ENCODE measurements around the gene COL4A6. TPM values are rescaled to one million over a fixed set of nuclear protein-coding genes. Genes with fewer than 3 reads are reported as not detected.

COL4A6 gene
- total and polyA plus RNA-seq, 10 of the 15 experiments (the other 5 are each of a cell fraction or from before 2014, with no cell fraction given), result 0.02 to 0.56 (median 0.05) TPM; not detected in 3

DNA sequence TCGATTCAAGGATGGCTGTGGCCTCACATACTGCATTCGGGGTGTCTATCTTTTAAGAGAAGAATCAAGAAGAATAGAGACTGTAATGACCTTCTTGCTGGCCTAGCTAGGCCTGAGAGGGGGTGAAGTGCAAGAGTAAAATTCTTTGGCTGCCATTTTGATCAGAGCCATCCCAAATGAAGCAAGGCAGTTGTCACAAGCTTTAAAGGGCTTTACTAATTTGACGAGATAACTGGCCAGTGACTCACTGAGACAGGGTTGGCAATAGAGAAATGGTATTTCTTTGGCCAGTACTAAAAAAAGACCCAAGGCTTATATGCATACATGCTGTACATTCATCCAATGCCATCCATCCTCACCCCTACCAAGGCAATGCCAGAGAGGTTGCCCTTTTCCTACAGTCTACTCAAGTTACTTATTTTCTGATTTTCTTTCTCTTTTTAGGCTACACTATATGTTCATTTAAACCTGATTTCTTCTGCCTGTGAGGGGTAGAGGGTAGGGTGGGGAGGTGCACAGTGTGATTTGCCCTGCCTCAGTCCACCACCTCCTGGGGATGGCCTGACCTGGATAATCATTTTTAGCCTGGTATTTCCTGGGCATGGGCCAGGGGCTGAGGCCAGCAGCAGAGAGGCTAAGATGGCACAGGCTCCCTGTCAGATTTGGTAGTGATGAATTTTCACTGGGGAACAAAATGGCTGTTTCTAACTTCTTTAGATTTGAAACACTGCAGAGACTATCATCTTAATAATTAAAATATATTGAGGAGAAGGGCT lies 314.4 kb downstream of the COL4A6 start:
- FAIRE-seq, result no peak
- TF ChIP-seq, protein P1, sequence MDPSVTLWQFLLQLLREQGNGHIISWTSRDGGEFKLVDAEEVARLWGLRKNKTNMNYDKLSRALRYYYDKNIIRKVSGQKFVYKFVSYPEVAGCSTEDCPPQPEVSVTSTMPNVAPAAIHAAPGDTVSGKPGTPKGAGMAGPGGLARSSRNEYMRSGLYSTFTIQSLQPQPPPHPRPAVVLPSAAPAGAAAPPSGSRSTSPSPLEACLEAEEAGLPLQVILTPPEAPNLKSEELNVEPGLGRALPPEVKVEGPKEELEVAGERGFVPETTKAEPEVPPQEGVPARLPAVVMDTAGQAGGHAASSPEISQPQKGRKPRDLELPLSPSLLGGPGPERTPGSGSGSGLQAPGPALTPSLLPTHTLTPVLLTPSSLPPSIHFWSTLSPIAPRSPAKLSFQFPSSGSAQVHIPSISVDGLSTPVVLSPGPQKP (IDR thresholded peaks at IDR 0.05; ENCODE audit: low read depth, low read length), result no peak
- TF ChIP-seq POU2F2 (IDR thresholded peaks at IDR 0.05; ENCODE audit: borderline replicate concordance, low read depth, low read length) (no peak), PML (IDR thresholded peaks at IDR 0.05; ENCODE audit: low read length) (no peak), KAT2A (conservative IDR thresholded peaks at IDR 0.05; ENCODE audit: control insufficient read depth, low read depth, low read length) (no peak), RFX5 (IDR thresholded peaks at IDR 0.05; ENCODE audit: low read depth, low read length) (no peak), TAF1 (IDR thresholded peaks at IDR 0.05; ENCODE audit: borderline replicate concordance, low read depth, low read length) (no peak)
- TF ChIP-seq, protein P2, sequence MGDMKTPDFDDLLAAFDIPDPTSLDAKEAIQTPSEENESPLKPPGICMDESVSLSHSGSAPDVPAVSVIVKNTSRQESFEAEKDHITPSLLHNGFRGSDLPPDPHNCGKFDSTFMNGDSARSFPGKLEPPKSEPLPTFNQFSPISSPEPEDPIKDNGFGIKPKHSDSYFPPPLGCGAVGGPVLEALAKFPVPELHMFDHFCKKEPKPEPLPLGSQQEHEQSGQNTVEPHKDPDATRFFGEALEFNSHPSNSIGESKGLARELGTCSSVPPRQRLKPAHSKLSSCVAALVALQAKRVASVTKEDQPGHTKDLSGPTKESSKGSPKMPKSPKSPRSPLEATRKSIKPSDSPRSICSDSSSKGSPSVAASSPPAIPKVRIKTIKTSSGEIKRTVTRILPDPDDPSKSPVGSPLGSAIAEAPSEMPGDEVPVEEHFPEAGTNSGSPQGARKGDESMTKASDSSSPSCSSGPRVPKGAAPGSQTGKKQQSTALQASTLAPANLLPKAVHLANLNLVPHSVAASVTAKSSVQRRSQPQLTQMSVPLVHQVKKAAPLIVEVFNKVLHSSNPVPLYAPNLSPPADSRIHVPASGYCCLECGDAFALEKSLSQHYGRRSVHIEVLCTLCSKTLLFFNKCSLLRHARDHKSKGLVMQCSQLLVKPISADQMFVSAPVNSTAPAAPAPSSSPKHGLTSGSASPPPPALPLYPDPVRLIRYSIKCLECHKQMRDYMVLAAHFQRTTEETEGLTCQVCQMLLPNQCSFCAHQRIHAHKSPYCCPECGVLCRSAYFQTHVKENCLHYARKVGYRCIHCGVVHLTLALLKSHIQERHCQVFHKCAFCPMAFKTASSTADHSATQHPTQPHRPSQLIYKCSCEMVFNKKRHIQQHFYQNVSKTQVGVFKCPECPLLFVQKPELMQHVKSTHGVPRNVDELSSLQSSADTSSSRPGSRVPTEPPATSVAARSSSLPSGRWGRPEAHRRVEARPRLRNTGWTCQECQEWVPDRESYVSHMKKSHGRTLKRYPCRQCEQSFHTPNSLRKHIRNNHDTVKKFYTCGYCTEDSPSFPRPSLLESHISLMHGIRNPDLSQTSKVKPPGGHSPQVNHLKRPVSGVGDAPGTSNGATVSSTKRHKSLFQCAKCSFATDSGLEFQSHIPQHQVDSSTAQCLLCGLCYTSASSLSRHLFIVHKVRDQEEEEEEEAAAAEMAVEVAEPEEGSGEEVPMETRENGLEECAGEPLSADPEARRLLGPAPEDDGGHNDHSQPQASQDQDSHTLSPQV (IDR thresholded peaks at IDR 0.05), result no peak
- TF ChIP-seq, protein P3, sequence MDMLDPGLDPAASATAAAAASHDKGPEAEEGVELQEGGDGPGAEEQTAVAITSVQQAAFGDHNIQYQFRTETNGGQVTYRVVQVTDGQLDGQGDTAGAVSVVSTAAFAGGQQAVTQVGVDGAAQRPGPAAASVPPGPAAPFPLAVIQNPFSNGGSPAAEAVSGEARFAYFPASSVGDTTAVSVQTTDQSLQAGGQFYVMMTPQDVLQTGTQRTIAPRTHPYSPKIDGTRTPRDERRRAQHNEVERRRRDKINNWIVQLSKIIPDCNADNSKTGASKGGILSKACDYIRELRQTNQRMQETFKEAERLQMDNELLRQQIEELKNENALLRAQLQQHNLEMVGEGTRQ (IDR thresholded peaks at IDR 0.05; ENCODE audit: borderline replicate concordance, low read depth, low read length), result no peak
- TF ChIP-seq, protein P4, sequence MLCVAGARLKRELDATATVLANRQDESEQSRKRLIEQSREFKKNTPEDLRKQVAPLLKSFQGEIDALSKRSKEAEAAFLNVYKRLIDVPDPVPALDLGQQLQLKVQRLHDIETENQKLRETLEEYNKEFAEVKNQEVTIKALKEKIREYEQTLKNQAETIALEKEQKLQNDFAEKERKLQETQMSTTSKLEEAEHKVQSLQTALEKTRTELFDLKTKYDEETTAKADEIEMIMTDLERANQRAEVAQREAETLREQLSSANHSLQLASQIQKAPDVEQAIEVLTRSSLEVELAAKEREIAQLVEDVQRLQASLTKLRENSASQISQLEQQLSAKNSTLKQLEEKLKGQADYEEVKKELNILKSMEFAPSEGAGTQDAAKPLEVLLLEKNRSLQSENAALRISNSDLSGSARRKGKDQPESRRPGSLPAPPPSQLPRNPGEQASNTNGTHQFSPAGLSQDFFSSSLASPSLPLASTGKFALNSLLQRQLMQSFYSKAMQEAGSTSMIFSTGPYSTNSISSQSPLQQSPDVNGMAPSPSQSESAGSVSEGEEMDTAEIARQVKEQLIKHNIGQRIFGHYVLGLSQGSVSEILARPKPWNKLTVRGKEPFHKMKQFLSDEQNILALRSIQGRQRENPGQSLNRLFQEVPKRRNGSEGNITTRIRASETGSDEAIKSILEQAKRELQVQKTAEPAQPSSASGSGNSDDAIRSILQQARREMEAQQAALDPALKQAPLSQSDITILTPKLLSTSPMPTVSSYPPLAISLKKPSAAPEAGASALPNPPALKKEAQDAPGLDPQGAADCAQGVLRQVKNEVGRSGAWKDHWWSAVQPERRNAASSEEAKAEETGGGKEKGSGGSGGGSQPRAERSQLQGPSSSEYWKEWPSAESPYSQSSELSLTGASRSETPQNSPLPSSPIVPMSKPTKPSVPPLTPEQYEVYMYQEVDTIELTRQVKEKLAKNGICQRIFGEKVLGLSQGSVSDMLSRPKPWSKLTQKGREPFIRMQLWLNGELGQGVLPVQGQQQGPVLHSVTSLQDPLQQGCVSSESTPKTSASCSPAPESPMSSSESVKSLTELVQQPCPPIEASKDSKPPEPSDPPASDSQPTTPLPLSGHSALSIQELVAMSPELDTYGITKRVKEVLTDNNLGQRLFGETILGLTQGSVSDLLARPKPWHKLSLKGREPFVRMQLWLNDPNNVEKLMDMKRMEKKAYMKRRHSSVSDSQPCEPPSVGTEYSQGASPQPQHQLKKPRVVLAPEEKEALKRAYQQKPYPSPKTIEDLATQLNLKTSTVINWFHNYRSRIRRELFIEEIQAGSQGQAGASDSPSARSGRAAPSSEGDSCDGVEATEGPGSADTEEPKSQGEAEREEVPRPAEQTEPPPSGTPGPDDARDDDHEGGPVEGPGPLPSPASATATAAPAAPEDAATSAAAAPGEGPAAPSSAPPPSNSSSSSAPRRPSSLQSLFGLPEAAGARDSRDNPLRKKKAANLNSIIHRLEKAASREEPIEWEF (IDR thresholded peaks at IDR 0.05; ENCODE audit: insufficient replicate concordance, low read depth, low read length), result no peak

More for the DNA sequence above, 314.4 kb downstream of the COL4A6 start:
- H3K9me3 ChIP-seq (replicated peaks; ENCODE audit: control insufficient read depth, insufficient read depth, low read length), result no peaks in the 10 kb centered on the region; the same call in 2 of the 3 replicates
- ChIA-PET CTCF (interaction anchor here (0.8 kb wide), 1 partner anchor 20 kb away, joined by 3 read pairs; no protein-coding TSS in a partner anchor), POLR2A (no interaction called here), SMC1A (ENCODE audit: uncharacterized antibody, unreplicated experiment) (no interaction called here), RAD21 (ENCODE audit: unreplicated experiment) (no interaction called here)
- ATAC-seq, result no peak
- intact Hi-C loops (cut with micrococcal nuclease; ENCODE audit: unreplicated experiment), result no loop called here
- no peak overlapping the region for H3K4me3 ChIP-seq
- no peak overlapping the region for H3K9ac ChIP-seq (ENCODE audit: control insufficient read depth, insufficient read depth, low read length)
- BruUV-seq (replicated peaks), result no TSS peak
- no peaks in the 10 kb centered on the region; a peak in 1 of 4 replicates for H3K27me3 ChIP-seq (replicated peaks in 1 of 2; ENCODE audit: control insufficient read depth in 2 of 2, insufficient read depth in 2 of 2, low read length in 1 of 2)
- no peaks in the 10 kb centered on the region for H4K20me1 ChIP-seq (ENCODE audit: control insufficient read depth, insufficient read depth)
- no peaks in the 10 kb centered on the region for H3K36me3 ChIP-seq (ENCODE audit: control insufficient read depth in 2 of 2, insufficient read depth in 2 of 2, low read length in 1 of 2)
- no peaks in the 10 kb centered on the region for H3K4me1 ChIP-seq (ENCODE audit: control insufficient read depth, insufficient read depth, low read length)
- H3K27ac ChIP-seq (ENCODE audit: control insufficient read depth, insufficient read depth), result no peak overlapping the region
- H3K4me2 ChIP-seq (ENCODE audit: control insufficient read depth, insufficient read depth), result no peak overlapping the region
- no peak overlapping the region for H2AFZ ChIP-seq (ENCODE audit: control insufficient read depth, low read depth, low read length)
- no peak for DNase-seq (ENCODE audit: low read depth, low spot score)
- in situ Hi-C loops (cut with MboI), result no loop called here
- WGBS (ENCODE audit: insufficient coverage, insufficient replicate concordance, low lambda C conversion rate, missing lambda C conversion rate), result 68% methylated on average over 3 of the region's 3 CpGs
- H3K79me2 ChIP-seq (ENCODE audit: control insufficient read depth, insufficient read depth, low read length), result no peaks in the 10 kb centered on the region
